Neutrophil (primary cell): Measurements from ENCODE around the gene ATP4B.

Source experiments
- H3K27ac ChIP-seq: fragments of 200-600 bp; sonication (generic); 2 replicates; pipeline ENCODE4 v1.5.1; 2016; ENCODE audit warnings: mild to moderate bottlenecking, moderate library complexity
- H3K27me3 ChIP-seq: fragments of 200-600 bp; sonication (generic); 2 replicates; pipeline ENCODE4 v1.6.0; 2016; ENCODE audit warnings: mild to moderate bottlenecking
- H3K36me3 ChIP-seq: fragments of 200-600 bp; sonication (generic); 2 replicates; pipeline ENCODE4 v1.5.1; 2017
- H3K4me1 ChIP-seq, 2 experiments: fragments of 200-600 bp in 1 of 2; sonication (generic) in 1 of 2; 1 replicate in 1 of 2; 2 replicates in 1 of 2; pipeline versions ENCODE4 v1.5.1 to v1.6.1; 2013 to 2016; ENCODE audit warnings: low read depth in 1 of 2, low read length in 1 of 2, mild to moderate bottlenecking in 1 of 2, moderate library complexity in 1 of 2; ENCODE audit not compliant: control insufficient read depth in 1 of 2, insufficient read depth in 1 of 2
- H3K4me3 ChIP-seq, 2 experiments: fragments of 200-600 bp in 1 of 2; sonication (generic) in 1 of 2; 1 replicate in 1 of 2; 2 replicates in 1 of 2; pipeline ENCODE4 v1.5.1; 2013 to 2016; ENCODE audit warnings: low read depth in 1 of 2, low read length in 1 of 2, mild to moderate bottlenecking in 1 of 2, moderate library complexity in 1 of 2
- H3K9me3 ChIP-seq: fragments of 200-600 bp; sonication (generic); 2 replicates; pipeline ENCODE4 v1.5.1; 2016
- CTCF ChIP-seq: fragments of 200-600 bp; sonication (generic); IDR thresholded peaks from 2 replicates; pipeline ENCODE4 v1.5.1; 2016; ENCODE audit warnings: antibody characterized with exemption

The ATP4B gene

GRCh38 chr13:113657851-113658741, at the start of gene ATP4B:
Gene ATP4B, minus strand, starts transcription at chr13:113658198. Its CDS starts 54 bp downstream, at chr13:113658144.
- peaks cover 14% of the 10 kb centered on the region for H3K27me3 ChIP-seq
- no peak within 1 kb of the TSS for H3K4me3 ChIP-seq
- H3K9me3 ChIP-seq = no peaks in the 10 kb centered on the region
- no peak within 1 kb of the TSS for H3K27ac ChIP-seq
- H3K4me1 ChIP-seq = no peaks in the 10 kb centered on the region
- H3K36me3 ChIP-seq = no peaks in the 10 kb centered on the region
- no peak for TF ChIP-seq CTCF

DNA sequence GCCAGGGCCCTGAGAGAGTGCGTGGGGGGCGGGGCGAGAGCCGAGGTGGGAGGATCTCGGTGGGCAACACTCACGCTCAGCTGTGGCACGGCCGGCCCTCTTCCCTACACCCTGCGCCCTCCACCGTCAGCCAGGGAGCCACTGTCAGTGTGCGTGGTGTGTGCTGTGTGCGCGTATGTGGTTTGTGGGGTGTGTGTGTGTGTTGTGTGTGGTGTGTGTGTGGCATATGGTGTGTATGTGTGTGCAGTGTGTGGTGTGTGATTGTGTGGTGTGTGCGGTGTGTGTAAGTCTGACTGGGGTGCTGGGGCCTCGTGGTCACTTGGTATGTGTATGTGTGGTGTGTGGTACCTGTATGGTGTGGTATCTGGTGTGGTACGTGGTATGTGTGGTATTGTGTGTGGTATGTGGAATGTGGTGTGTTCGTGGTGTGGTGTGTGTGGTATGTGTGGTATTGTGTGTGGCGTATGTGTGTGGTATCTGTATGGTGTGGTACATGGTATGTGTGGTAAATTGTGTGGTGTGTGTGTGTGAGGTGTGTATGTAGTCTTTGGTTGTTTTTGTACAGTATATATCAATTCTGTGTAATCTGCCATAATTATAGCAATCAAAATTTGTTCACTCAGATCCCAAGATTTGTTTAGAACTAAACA, 14.1 kb upstream of the ATP4B start:
- no peak for TF ChIP-seq CTCF
- H3K27ac ChIP-seq = no peak overlapping the region
- no peaks in the 10 kb centered on the region for H3K36me3 ChIP-seq

DNA sequence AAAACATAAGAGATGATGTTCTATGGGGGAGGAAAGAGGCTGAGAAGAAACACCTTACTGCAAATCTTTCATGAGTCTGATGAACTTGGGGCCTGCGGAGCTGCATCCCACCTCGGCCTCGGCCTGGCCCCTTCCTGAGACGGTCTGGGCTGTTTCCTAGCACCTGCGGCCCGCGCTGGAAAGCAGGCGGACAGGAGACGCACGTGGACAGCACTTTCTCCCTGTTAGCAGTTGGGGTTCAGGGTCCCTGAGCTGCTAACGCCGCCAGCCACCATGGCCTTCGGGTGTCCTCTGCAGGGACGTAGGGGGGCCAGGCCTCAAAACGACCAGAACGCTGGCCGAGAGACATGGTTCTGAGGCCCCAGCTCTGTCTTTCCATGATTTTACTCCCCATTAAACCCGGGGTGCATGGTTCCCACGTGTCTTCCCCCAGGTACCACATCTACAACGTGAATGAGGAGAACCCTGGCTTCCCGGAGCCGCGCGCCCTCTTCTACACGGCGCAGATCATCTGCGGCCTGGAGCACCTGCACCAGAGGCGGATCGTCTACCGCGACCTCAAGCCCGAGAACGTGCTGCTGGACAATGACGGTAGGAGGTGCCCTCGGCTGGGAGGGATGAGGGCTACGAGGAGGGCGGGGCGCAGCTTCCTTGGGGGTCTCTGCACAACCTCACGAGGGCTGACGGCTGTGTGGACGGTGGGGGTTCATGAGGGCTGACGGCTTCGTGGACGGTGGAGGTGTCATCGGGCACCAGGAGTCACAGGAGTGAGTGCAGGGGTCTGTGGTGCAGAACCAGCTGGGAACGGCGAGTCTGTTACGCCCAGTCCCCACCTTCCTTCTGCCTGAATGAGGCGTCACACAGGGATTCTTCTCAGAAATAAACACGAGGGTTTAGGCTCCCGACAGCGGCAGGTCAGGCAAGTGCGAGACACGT, 13.3 kb upstream of the ATP4B start:
- Histone ChIP-seq H3K4me1 (no peaks in the 10 kb centered on the region), H3K36me3 (no peaks in the 10 kb centered on the region), H3K27me3 (no peaks in the 10 kb centered on the region), H3K9me3 (no peaks in the 10 kb centered on the region), H3K27ac (no peak overlapping the region), H3K4me3 (no peak overlapping the region)
- TF ChIP-seq CTCF = no peak

More for the DNA sequence above, 14.1 kb upstream of the ATP4B start:
- Histone ChIP-seq H3K27me3 (no peaks in the 10 kb centered on the region), H3K9me3 (no peaks in the 10 kb centered on the region), H3K4me3 (no peak overlapping the region), H3K4me1 (no peaks in the 10 kb centered on the region)

- no peaks in the 10 kb centered on the region for H3K9me3 ChIP-seq
- H3K4me3 ChIP-seq = no peak overlapping the region
- no peaks in the 10 kb centered on the region for H3K4me1 ChIP-seq
- H3K27me3 ChIP-seq = no peaks in the 10 kb centered on the region
- H3K27ac ChIP-seq = no peak overlapping the region
- no peak for TF ChIP-seq CTCF
- no peaks in the 10 kb centered on the region for H3K36me3 ChIP-seq
These were observed 12.5 kb upstream of the ATP4B start for GRCh38 chr13:113670541-113670940.

DNA sequence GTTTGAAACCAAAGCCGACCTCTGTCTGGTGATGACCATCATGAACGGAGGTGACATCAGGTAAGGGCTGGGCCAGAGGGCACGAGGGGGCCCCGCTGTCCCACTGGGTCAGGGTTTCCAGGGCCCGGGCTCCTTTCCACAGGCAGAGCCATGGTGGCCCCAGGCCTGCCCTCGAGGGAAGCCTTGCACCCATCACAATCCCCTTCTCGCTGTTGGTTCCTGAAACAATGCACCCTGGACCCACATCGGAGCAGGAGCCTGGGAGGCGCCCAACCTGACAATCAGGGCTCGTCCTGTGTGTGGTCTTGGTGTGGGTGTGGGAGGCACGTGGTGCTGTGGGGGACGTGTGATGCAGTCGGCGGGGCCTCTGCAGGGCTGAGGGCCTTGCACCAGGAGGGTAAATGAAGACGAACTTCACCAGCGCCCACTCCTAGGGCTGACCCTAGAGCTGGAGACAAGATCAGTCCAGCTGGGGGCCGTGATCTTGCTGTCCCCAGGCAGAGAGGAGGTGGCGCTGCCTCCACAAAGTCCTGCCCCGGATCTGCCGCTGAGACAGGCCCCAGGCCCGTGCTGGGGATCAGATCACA, 11.8 kb upstream of the ATP4B start:
- Histone ChIP-seq H3K36me3 (no peaks in the 10 kb centered on the region), H3K4me3 (no peak overlapping the region), H3K4me1 (no peaks in the 10 kb centered on the region), H3K27me3 (peaks cover 3% of the 10 kb centered on the region), H3K27ac (no peak overlapping the region), H3K9me3 (no peaks in the 10 kb centered on the region)
- no peak for TF ChIP-seq CTCF
